ENCODE data around the gene MAOA. TPM values are rescaled to one million over a fixed set of nuclear protein-coding genes. Genes with fewer than 3 reads are reported as not detected.

The MAOA gene
- total and polyA plus RNA-seq, 10 donors, result 1.5 to 24.9 (median 7.1) TPM

DNA sequence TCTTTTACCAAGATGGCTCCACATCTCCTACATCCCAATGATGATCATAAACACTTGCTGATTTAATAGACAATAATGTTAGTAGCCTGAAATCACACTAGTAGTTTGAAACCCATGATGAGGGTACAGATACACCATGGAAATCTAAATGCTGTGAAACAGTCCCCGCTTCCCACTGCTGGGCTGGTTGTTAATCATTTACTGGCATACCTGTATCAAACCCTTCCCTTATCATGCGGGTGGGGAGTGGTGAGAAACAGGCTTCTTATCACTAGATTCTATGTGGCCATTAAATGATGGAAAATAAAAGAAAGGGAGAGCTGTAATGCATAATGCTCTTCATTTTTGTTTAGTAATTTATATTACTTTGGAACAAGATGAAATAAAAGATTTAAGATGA is 21.9 kb downstream of the MAOA start:
- intact Hi-C loops (cut with DNase I; ENCODE audit: low total_unique reads), result no loop called here
- no peaks in the 10 kb centered on the region for H3K4me1 ChIP-seq
- no peak for TF ChIP-seq POLR2AphosphoS5 (IDR thresholded peaks at IDR 0.05)
- TF ChIP-seq CTCF (IDR thresholded peaks at IDR 0.05 in 8 of 11, conservative IDR thresholded peaks at IDR 0.05 in 3 of 11), result no peak
- no peak for TF ChIP-seq POLR2A (IDR thresholded peaks at IDR 0.05)
- no peak overlapping the region for H3K4me3 ChIP-seq
- 92 to 98% (median 95%) methylated on average over 2 of the region's 2 CpGs for WGBS, 5 donors
- H3K27ac ChIP-seq, result no peak overlapping the region
- H3K27me3 ChIP-seq (replicated peaks in 1 of 7), result peaks cover 0 to 9% (median 0%) of the 10 kb centered on the region in 7 donors
- H3K9me3 ChIP-seq, result no peaks in the 10 kb centered on the region
- no peaks in the 10 kb centered on the region for H3K36me3 ChIP-seq
- no peak for DNase-seq

DNA sequence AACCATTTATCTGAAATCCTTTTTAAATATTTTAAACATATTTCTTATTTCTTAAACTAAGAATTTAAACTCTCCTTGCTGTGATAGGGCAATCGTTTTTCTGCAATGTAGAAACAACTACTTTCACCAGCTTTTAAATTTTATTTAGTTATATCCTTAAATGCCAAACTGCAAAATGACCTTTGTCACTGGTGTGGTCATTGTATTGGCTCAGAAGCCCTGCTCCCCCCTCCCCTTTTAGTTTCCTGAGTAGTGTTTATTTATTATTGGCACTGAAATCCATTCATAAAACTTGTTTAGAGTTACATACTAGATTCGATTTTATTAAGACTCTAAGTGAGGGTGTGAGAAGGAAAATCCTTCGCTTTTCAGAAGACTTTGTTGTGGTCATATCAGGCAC is 23.0 kb downstream of the MAOA start:
- Histone ChIP-seq H3K36me3 (no peaks in the 10 kb centered on the region), H3K4me3 (no peak overlapping the region), H3K9me3 (no peaks in the 10 kb centered on the region), H3K27me3 (replicated peaks in 1 of 7) (peaks cover 0 to 13% (median 0%) of the 10 kb centered on the region in 7 donors), H3K27ac (no peak overlapping the region), H3K4me1 (no peaks in the 10 kb centered on the region)
- no peak for TF ChIP-seq POLR2A (IDR thresholded peaks at IDR 0.05)
- TF ChIP-seq CTCF (IDR thresholded peaks at IDR 0.05 in 8 of 11, conservative IDR thresholded peaks at IDR 0.05 in 3 of 11), result no peak
- TF ChIP-seq POLR2AphosphoS5 (IDR thresholded peaks at IDR 0.05), result no peak
- 54 to 84% (median 67%) methylated on average over 3 of the region's 3 CpGs for WGBS, 5 donors
- intact Hi-C loops (cut with DNase I; ENCODE audit: low total_unique reads), result no loop called here
- DNase-seq, result no peak

DNA sequence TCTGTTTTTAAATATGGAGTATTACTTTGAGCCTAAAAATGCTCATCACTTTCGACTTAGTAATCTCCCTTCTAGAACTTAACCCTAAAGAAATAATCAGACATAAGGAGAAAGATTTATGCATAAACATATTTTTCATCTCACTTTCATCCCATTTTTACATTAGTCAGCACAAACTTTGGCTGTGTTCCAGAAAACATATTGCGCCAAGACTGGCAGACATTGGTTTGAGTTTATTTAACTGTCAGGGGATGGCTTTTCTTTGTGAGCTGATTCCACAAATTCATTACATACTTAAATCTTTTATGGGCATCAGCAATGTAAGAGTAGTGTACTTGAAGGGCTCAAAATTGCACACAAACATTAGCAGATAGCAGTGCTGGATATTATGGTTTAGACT is 23.7 kb downstream of the MAOA start:
- no peak for DNase-seq
- Histone ChIP-seq H3K27ac (no peak overlapping the region), H3K9me3 (no peaks in the 10 kb centered on the region), H3K36me3 (no peaks in the 10 kb centered on the region), H3K27me3 (replicated peaks in 1 of 7) (peaks cover 0 to 13% (median 0%) of the 10 kb centered on the region in 7 donors), H3K4me1 (no peaks in the 10 kb centered on the region), H3K4me3 (no peak overlapping the region)
- TF ChIP-seq POLR2AphosphoS5 (IDR thresholded peaks at IDR 0.05), result no peak
- no peak for TF ChIP-seq POLR2A (IDR thresholded peaks at IDR 0.05)
- no peak for TF ChIP-seq CTCF (IDR thresholded peaks at IDR 0.05 in 8 of 11, conservative IDR thresholded peaks at IDR 0.05 in 3 of 11)
- intact Hi-C loops (cut with DNase I; ENCODE audit: low total_unique reads), result no loop called here
- 47 to 68% (median 57%) methylated on average over 2 of the region's 2 CpGs for WGBS, 5 donors

DNA sequence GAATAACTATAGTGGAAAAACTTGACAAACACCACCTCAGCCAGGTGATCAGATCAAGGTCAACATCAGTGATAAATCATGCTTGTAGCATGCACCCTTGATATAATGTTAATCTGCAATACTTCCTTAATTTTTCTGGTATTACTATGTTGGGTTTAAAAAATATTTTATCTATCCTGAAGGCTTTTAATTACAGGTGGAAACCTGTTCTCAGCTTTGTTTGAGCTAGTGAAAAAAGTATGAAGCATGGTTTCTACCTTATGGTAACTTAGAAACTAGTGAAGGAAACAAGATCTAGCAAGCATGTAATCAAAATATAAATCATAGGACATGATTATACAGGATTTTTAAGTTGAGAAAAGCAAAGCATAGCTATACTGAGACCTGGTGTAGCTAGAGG is 26.6 kb downstream of the MAOA start:
- Histone ChIP-seq H3K4me3 (no peak overlapping the region), H3K27ac (no peak overlapping the region), H3K27me3 (replicated peaks in 1 of 7) (peaks cover 0 to 13% (median 0%) of the 10 kb centered on the region in 7 donors), H3K4me1 (no peaks in the 10 kb centered on the region), H3K9me3 (no peaks in the 10 kb centered on the region), H3K36me3 (no peaks in the 10 kb centered on the region)
- no peak for DNase-seq
- no peak for TF ChIP-seq POLR2A (IDR thresholded peaks at IDR 0.05)
- no peak for TF ChIP-seq CTCF (IDR thresholded peaks at IDR 0.05 in 8 of 11, conservative IDR thresholded peaks at IDR 0.05 in 3 of 11)
- TF ChIP-seq POLR2AphosphoS5 (IDR thresholded peaks at IDR 0.05), result no peak
- intact Hi-C loops (cut with DNase I; ENCODE audit: low total_unique reads), result no loop called here
